Kidney capillary endothelial cell (primary cell): ENCODE results near the gene VPS54.
A peak's percentile ranks its signal among the peaks of the same experiment; 100 is the strongest.
"Not testable (repeated sequence)": the region's sequence is repeated elsewhere in the genome, so short reads cannot be mapped to it uniquely, and the experiment has no call there.

ENCODE experiments used
- DNase-seq: peaks from one replicate; pipeline ENCODE4 v3.0.0-alpha.2; 2018; ENCODE audit warnings: low spot score

Gene VPS54

DNA sequence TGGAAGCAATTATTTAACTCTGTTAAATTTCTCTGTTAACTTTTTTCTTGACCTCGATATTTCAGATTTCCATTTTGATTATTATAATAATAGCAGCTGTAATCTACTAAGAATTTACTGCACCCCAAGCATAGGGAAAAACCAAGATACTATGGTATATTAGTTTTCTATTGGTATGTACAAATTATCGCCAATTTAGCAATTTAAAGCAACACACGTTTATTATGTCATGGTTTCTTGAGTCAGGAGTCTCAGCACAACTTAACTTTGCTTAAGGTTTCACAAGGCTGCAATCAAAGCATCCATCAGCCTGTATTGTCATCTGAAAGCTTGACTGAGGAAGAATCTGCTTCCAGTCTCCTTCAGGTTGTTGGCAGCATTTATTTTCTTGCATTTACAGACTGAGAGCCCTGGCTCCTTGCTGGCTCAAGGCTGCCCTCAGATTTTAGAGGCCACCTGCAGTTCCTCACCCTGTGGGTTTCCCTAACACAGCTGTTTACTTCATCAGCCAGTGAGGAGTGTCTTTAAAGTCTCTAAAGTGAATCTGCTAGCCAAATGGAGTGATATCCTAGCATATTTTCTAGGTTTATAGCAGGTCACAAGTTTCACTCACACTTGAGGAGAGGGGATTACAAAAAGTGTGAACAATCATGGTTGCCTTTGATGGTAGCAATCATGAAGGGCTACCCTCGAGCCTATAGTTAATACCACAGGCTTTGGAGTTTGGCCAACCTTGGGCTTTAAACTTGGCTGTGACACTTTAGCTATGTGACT lies 4.4 kb upstream of the VPS54 start:
- DNase-seq: no peak

DNA sequence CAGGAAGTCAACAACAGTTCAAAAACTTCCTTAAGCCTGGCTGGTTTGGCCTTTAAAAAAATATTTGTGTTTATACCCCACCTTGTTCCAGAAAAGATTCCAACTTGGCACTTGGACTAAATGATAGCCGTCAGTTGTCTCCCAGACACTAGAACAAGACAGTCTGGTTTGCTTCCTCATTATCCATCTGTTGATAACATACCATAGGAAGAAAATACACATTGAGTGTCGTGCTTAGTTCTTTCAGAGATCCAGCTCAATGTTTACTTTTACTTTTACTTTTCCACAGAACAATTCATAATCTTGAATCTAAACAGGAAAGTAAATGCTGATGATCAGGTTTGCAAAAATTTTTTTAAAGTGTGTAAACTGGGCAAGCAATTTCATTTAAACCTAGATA lies 2.4 kb upstream of the VPS54 start:
- peak; percentile 38 for DNase-seq

DNA sequence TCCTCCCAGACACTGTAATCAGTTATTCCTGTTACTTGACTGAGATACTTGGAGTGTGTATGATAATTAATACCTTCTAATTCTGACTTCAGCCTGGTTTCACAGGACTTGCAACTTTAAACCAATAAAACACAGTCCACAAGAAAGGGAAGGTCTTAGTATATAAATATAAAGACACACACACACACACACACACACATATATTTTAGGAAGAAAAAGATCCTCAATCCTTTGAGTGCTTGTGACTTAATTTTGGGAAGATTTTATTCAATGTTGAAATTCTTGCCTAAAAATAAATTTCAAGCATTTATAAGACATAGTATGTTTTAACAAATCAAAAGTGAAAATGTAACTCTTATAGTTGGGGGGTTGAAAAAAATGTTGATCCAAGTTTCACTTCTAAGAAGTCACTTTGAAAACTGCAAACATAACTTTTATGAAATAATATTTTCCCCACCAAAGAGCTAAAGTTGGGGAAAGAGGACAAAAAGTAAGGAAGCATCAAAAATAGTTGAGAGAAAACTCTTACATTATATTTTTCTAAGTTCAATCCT lies 824 bp upstream of the VPS54 start:
- no peak for DNase-seq

DNA sequence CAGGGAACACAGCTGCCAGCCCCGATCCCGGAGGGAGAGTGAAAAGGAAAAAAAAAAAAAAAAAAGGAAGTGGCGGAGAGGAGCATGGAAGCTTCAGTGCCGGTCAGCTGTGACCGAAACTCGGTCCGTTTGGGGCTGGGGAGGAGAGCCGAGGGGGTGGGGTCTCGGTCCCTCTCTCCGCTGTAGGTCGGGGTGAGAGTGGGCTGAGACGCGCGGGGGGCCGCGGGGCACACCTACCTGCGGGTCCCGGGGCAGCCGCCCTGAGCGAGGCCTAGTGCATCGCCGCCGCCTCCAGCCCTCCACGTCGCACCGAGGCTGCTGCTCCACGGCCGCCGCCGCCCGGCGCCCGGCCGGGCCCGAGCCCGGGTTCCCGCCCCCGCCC lies 536 bp downstream of the VPS54 start:
- no peak for DNase-seq

DNA sequence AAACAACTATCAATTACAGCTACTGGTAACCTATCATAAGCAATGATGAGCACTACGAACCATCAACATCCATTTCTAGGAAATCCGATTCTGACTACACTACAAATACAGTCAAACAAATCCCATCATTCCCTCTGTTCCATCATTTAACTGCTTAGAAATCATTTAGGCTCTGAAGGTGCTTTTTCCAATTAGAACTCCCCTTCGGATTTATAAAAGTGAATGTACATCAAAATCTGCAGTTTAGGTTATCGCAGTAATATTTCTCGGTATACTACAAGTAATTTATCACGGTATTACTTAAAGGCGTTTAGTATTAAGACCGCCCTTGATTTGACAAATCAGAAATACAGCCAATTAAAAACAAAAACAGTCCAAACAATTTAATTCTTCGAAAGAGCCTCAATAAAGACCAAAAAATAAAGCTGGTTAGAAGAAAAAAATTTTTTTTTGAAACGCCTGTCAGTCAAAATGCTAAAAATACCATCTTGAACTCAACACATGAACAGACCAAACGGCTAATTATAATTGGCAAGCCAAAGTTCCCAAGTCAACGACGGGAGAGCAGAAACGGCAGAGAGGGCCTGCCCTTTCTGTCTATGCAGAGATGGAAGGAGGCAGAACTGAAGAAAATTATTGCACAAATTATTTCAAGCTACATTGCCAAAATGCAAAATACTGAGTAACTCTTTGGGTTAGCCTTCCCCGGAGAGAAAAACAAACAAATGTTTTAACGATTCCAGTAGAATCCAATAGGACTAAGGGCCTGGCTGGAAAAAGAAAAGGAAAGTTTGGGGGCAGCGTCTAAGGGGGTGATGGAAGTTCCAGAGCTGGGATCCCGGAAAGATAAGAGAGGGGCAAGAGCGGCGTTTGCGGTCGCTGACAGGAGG lies 1.2 kb downstream of the VPS54 start:
- DNase-seq: peak; percentile 57

DNA sequence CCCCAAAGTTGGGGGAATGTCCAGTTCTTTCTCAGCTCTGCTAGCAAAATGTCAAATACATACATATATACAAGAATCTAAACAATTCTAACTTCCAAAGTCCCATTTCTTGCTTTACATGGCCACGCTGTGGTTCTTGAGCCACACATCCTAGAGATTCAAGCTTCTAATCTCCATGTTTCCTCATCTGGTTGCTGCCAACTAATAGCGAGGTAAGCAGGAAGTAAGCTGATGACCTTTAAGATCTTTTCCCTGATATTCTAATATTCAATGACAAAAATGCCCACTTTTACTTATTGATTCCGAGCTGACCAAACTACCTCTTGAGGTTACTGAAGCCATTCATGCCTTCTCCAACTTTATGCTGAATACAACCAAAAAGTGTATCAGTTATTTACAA lies 3.3 kb downstream of the VPS54 start:
- DNase-seq: no peak

DNA sequence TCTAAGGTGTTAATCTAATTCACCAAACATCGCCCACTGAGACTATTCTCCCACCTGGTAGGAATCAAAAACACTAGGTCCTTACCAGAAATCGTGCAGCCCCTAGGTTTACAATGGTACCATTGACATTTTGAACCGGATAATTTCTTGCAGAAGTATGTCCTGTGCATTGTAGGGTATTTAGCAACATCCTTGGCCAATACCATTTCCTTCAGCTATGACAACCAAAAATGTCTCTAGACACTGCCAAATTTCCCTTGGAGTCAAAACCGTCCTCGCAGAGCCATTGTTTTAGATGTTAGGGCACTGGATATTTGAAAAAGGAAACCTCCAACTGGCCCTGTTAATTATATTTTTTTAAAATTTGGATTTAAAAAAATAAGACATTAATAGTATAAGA lies 3.8 kb downstream of the VPS54 start:
- no peak for DNase-seq

DNA sequence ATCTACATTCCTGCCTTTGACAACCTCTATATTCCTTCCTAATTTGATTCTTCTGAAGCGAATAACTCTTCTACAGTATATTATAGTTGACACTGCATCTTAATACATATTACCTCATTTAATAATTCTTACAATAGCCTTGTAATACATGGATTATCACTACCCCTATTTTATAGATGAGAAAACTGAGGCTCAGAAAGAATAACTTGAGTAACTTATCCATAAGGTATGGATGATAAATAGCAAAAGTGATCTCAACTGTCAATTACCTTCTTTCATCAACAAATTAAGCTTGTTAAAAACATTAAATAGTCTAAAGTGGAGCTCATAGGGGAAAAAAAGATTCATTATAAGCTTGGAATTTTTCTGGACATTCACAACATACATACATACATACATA lies 4.6 kb downstream of the VPS54 start:
- no peak for DNase-seq

DNA sequence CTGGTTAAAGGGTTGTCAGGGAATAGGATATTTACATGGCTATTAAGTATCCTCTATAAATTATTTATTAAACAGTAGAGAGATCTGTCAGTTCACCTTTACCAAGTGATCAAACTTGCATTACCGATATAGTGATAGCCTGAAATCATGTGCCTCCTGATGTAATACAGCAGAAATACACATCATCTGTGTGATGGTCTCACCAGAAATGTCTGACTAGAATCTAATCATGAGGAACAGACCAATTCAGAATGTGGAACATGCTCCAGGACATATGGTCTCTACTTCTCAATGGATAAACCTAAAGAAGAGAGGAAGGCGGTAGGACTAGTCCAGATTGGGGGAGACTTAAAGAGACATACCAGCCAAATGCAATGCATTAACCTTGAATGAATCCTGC lies 6.2 kb downstream of the VPS54 start:
- DNase-seq: no peak

DNA sequence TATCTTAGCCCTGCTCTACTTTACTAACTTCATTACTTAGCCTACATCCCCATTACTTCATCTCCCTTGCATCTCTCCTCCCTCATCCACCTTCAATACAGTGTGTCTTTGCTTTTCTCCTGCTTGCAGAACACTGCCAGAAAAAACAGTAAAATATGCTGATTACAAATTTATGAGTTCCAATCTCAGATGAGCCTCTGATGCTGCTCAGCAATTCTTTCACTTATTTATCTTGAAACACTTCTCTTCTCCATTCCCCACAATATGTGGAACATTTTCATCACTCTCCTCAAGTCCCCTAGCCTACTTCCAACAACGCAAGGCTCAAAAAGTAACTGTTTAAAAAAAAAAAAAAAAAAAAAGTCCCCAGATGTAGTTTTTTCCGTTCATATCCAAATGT lies 7.1 kb downstream of the VPS54 start:
- DNase-seq: no peak

DNA sequence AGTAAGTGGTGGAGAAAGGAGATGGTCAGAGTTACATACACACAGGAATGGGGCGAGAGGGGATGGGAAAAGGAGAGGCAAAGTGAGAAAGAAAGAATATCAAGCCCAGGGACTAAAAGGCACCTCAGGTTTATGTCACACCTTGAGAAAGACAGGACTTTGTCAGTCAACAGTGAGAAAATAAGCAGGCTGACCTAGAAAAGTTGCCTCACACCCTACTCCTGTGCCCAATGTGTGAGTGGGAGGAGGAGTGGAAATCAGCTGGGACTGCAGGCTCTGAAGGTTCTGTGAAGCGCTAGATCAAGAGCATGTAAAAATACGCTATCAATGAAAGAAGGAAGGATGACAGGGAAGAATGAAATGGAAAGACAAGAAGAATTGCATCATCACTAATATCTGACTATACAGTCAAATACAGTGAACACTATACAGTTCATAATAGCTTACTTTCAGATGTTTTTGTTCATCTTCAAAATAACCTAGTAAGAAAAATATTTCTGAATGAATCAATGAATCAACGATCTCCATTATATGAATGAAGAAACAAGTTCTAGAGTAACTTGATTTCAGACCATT lies 10.7 kb downstream of the VPS54 start:
- no peak for DNase-seq

DNA sequence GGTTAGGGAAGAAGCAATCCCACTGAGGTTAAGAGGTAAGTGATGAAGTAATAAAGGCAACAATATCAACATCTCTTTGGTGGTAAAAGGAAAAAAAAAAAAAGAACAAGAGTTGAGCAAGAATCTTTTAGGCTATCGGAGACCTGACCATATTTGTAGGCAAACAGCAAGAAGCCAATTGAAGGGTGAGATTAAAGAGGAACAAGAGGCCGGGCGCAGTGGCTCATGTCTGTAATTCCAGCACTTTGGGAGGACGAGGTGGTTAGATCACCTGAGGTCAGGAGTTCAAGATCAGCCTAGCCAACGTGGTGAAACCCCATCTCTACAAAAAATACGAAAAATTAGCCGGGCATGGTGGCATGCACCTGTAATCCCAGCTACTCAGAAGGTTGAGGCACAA lies 11.3 kb downstream of the VPS54 start:
- no peak for DNase-seq

DNA sequence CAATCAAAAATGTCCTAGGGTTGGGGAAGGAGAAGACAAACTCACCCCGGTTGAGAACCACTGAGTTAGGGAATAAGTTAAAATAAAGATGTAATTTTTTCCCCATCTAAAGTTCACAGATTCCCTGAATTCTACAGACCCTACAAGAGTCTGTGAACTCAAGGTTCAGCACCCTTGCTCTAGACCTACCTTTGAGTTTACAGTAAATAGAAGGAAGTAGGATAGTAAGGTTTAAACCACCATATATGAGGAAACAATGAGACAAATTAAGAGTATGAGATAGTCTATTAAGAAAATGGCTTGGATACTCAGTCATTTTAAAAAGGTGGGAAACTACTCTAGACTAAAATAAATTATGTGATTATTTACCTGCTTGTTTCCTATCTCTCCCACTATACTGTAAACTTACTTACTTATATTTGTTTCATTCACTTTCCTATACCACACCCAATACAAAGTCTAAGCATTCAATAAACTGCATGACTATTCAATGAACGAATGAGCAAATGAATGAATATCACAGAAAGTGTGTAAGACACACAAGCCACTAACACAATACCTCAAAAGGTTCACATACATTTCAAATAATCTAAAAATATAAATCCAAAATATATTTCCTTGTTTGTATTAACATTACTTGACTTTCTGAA lies 13.4 kb downstream of the VPS54 start:
- DNase-seq: no peak

DNA sequence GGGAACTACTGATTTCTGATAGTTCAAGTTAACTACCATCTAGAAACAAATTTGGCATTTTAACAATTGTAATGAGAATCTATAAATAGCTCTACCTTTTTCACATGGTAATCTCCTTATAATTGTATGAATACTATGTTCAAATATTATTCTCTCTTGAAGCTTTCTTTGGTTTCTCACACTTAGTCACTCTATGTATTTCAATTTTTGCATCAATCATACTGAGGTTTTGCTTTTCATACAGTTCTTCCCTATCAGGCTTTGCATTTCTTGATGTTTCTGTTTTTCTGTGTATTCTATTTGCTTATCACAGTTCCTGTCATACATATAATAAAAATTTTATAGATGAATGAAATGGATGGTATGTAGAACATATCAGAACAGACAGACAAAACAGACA lies 16.0 kb downstream of the VPS54 start:
- DNase-seq: no peak

DNA sequence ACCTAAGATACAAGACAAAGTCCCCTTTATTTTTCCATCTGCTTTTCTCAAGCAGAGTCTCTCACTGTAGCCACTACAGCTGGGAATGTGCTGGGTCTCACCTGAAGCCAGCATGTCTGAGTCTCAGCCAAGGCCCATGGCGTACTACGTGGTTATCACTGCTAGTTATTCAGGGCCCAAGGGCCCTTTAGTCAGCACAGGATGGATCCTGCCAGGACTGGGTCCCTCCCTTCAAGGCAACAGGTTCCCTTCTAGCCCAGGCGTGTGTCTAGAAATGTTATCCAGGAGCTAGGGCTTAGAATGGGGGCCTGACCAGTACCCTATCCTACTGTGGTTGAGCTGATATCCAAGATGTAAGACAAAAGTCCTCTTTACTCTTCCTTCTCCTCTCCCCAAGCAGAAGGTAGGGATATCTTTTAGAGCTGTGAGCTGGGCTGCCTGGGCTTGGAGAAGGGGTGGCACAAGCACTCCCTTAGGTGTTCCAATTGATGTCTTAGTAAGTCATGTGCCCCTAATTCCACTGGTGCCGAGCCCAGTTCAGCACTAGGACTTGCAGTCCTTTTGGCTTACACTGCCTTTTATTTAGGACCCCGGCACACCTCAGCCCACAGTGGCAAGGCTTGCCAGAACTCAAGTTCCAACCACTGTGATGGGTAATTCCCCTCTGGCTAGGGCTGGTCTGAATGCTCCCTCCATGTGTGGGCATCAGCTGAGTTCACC lies 17.7 kb downstream of the VPS54 start:
- DNase-seq: no peak

DNA sequence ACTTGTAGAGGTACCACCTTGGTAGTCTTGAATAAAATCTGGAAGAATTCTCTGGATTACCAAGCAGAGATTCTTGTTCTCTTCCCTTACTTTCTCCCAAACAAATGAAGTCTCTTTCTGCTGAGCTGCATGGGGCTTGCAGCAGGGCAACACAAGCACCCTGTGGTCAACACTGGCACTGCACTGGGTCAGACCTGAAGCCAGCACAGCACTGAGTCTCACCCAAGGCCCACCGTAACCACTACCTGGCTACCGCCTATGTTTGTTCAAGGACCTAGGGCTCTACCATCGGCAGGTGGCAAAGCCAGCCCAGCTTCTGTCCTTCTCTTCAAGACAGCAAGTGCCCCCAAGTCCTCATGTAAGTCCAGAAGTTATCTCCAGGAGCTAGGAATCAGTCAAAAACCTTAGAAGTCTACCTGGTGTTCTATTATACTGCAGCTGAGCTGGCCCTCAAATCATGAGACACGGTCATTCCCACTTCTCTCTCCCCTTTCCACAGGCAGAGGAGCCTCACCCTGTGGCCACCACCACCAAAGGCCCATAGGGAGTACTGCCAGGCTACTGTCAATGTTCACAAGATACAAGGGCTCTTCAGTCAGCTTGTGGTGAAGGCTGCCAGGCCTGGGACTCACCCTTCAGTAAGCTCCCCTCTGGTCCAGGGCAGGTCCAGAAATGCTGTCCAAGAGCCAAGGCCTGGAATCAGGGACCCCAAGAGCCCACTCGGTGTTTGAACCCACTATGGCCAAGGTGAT lies 18.4 kb downstream of the VPS54 start:
- DNase-seq: no peak

DNA sequence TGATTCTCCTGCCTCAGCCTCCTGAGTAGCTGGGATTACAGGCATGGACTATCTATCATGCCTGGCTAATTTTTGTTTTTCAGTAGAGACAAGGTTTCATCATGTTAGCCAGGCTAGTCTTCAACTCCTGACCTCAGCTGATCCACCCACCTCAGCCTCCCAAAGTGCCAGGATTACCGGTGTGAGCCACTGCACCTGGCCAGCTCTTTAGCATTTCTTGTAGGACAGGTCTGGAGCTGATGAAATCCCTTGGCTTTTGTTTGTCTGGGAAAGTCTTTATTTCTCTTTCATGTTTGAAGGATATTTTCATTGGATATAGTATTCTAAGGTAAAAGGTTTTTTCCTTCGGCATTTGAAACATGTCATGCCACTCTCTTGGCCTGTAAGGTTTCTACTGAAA lies 20.2 kb downstream of the VPS54 start:
- no peak for DNase-seq

DNA sequence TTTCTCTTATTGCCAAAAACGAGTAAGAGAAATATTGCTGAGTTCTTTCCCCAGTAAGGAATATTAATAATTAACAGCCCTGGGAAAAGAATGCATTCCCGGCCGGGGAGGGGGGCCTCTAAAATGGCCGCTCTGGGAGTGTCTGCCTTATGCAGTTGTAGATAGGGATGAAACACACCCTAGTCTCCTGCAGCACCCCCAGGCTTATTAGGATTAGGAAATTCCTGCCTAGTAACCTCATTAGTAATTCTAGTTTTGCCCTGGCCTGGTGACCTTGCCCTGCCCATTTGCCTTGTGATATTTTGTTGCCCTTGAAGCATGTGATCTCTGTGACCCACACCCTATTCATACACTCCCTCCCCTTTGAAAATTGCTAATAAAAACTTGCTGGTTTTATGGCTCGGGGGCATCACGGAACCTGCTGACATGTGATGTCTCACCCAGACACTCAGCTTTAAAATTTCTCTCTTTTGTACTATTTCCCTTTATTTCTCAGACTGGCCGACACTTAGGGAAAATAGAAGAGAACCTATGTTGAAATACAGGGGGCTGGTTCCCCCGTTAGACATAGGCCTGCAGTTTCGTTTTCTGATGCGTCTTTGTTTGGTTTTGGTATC lies 22.5 kb downstream of the VPS54 start:
- not testable (repeated sequence) for DNase-seq

DNA sequence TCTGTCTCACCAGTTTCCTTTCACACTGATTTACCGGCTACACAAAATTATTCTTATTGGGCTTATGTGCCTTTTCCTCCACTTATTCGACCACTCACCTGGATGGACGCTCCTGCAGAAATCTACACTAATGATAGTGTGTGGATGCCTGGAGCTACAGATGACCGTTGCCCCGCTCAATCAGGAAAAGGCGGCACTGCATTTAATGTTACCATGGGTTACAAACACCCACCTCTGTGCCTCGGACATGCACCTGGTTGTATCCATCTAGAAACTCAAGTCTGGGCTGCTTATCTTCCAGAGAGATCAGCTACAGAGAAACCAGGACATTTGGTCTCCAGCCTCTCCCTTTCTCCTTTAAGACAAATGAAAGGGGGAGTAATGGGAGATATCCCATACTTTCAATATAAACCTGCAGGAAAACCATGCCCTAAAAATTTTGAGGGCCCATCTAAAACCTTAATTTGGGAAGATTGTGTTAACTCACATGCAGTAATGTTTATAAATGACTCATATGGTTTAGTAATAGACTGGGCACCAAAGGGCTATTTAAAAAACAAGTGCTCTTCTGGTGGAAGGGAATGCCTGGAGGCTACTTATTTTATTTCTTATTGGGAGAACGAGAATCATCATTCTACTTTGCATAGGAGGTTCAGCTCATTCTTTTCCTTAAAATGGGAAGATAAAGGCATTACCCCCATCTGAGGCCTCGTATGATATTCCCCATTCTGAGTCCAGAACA lies 24.7 kb downstream of the VPS54 start:
- not testable (repeated sequence) for DNase-seq

DNA sequence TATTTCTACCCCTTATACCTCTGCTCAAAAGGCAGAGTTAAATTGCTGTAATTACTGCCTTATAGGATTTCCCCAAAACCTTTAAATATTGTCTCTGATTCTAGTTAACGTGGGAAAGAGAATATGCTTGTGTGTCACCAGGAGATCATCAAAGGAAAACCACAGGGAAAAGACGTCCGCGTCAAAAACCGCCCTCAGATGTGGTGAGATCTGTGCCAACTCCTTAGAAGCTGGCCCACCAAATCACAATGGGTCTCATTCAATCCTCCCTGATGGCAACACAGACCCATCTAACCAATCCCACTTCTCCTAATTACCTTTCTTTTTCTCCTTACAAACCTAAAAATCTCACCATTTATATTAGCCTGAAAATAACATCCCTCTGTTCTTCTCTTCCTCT lies 25.4 kb downstream of the VPS54 start:
- no peak for DNase-seq
